GM18907 (cell line): ENCODE data around the gene OR6N2.

Source experiments
- ATAC-seq: cut with Tn5 transposase; IDR thresholded peaks from one replicate; pipeline ENCODE4 v1.9.1; 2021; ENCODE audit warnings: mild to moderate bottlenecking, moderate library complexity; ENCODE audit not compliant: unreplicated experiment

Gene OR6N2

GRCh38 chr1:158771950-158772866 is 8.8 kb downstream of the OR6N2 start, which contains the start of gene OR6N1:
TSS of gene OR6N1 (minus strand) at chr1:158772195. CDS start at chr1:158766682, 5,513 bp downstream.
- no peak for ATAC-seq

DNA sequence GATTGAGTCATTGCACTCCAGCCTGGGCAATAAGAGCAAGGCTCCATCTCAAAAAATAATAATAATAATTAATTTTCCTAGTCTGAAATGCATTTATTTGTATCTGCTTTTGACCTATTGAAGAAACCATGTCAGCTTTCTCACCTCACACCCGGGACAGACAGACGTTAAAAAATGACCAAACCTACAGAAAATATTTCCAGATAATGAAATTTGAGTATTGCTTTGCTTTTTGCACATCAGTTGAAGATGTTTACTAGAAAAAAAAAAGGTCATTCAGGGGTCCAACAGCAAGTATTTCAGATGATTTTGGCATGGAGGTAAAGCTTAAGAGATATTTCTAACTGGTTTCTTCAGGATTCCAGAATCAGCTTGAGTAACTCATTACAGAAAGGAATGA is 26.6 kb downstream of the OR6N2 start, which contains the start of gene OR6K6:
Gene OR6K6 (plus strand): TSS at position 301 of the 400 bp plus-strand sequence. CDS start 168 bp downstream, outside the sequence.
- no peak for ATAC-seq

GRCh38 chr1:158752155-158752712 is 28.8 kb downstream of the OR6N2 start:
- no peak for ATAC-seq

DNA sequence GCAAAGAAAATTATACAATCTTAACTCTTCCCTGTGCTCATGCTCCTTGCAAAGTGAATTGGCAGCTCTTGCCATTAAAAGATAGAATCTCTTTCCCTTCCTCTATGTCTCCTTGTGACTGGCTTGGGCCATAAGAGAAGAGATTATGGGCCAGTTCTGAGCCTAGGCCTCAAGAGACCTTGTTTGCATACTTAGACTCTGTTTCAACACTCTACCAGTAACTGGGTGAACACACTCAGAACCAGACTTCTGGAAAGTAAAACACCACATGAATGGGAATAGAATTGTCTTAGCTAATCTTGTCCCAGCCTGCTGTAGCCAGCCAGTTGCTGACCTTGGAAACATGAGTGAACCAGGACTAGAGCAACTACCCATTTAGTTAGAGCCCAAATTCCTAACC is 45.2 kb downstream of the OR6N2 start:
- ATAC-seq: no peak

- no peak for ATAC-seq
Measured at GRCh38 chr1:158732524-158732923, 48.5 kb downstream of the OR6N2 start.

- no peak for ATAC-seq
Measured at GRCh38 chr1:158731707-158732106, 49.3 kb downstream of the OR6N2 start.

- ATAC-seq: no peak
Measured at GRCh38 chr1:158730453-158730852, 50.6 kb downstream of the OR6N2 start.

DNA sequence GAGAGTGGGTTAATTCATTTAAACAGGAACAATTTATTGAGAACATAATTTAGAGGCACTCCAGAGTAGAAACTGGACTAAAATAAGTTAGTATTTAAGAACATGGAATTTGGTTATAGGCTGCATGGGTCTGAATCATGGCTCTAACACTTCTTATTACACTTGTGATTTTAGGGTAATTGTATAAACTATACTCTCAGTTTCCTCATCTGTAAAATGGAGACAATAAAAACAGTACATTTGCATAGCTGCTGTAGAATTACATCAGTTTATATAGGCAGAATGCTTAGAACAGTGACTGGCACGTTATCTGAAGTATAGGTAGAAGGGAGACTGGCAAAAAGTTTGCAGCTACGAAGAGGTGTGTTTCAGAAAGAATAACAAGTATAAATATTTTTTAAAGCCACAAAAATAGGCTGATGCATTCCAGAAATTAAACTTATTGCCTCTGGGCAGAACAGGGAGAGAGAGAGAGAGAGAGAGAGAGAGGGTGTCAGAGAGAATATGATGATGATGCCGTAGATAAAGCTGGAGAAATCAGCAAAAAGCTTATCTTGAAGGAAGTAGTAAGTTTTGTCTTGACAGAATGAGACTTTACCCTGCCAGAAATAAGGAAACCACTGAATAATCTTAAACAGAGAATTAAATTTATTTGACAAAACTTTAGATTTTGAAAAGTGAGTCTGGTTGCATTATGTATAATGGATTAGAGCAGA is 52.3 kb downstream of the OR6N2 start:
- no peak for ATAC-seq

GRCh38 chr1:158724442-158724841 is 56.6 kb downstream of the OR6N2 start:
- ATAC-seq: no peak
